NCI-H774 (cell line): ENCODE data around the gene ZNF681.
A peak's percentile ranks its signal among the peaks of the same experiment; 100 is the strongest.
"Not testable (repeated sequence)": the region's sequence is repeated elsewhere in the genome, so short reads cannot be mapped to it uniquely, and the experiment has no call there.

ENCODE experiments used
- DNase-seq: peaks from one replicate; lab custom pipeline; 2025; lab: John Stamatoyannopoulos, UW

The ZNF681 gene

GRCh38 chr19:23774106-23774505, 15.4 kb upstream of the ZNF681 start:
- DNase-seq = no peak

- DNase-seq = no peak
Measured at GRCh38 chr19:23772675-23773063, 14.0 kb upstream of the ZNF681 start.

GRCh38 chr19:23771761-23772674, 13.3 kb upstream of the ZNF681 start:
- no peak for DNase-seq

GRCh38 chr19:23771316-23771715, 12.6 kb upstream of the ZNF681 start:
- no peak for DNase-seq

- no peak for DNase-seq
Measured at GRCh38 chr19:23770672-23771250, 12.1 kb upstream of the ZNF681 start.

- no peak for DNase-seq
Measured at GRCh38 chr19:23769691-23770468, 11.2 kb upstream of the ZNF681 start.

- DNase-seq = no peak
Measured at GRCh38 chr19:23766951-23767350, 8.3 kb upstream of the ZNF681 start.

GRCh38 chr19:23764781-23765180, 6.1 kb upstream of the ZNF681 start:
- no peak for DNase-seq

- peak; percentile 90 for DNase-seq
Measured at GRCh38 chr19:23762884-23763711, 4.4 kb upstream of the ZNF681 start.

GRCh38 chr19:23762548-23762883, 3.8 kb upstream of the ZNF681 start:
- DNase-seq = no peak

- not testable (repeated sequence) for DNase-seq
Measured at GRCh38 chr19:23760326-23760725, 1.6 kb upstream of the ZNF681 start.

- DNase-seq = not testable (repeated sequence)
Measured at GRCh38 chr19:23743633-23744232, 15.0 kb downstream of the ZNF681 start.

GRCh38 chr19:23730729-23731465, 27.8 kb downstream of the ZNF681 start:
- not testable (repeated sequence) for DNase-seq

- not testable (repeated sequence) for DNase-seq
Measured at GRCh38 chr19:23724161-23724560, 34.5 kb downstream of the ZNF681 start.

- no peak for DNase-seq
Measured at GRCh38 chr19:23718802-23719201, 39.9 kb downstream of the ZNF681 start.

GRCh38 chr19:23716792-23717191, 41.9 kb downstream of the ZNF681 start:
- DNase-seq = no peak

GRCh38 chr19:23709347-23709746, 49.3 kb downstream of the ZNF681 start:
- no peak for DNase-seq

GRCh38 chr19:23706657-23707056, 52.0 kb downstream of the ZNF681 start:
- DNase-seq = no peak

GRCh38 chr19:23699521-23699860, 59.2 kb downstream of the ZNF681 start:
- no peak for DNase-seq

GRCh38 chr19:23698711-23699520, 59.8 kb downstream of the ZNF681 start:
- peak; percentile 8 for DNase-seq
